H1 (cell line): ENCODE data around the gene MRPS34. TPM values are rescaled to one million over a fixed set of nuclear protein-coding genes. Genes with fewer than 3 reads are reported as not detected.

ENCODE experiments used
- ASH2L ChIP-seq: fragments of 200-600, 300-600 bp; sonication (generic); IDR thresholded peaks from one replicate; pipeline ENCODE4 v1.7.1; 2017; ENCODE audit warnings: low read length
- ATF3 ChIP-seq: IDR thresholded peaks from 2 replicates; pipeline ENCODE4 v1.6.1; 2011; ENCODE audit warnings: low read depth, mild to moderate bottlenecking, low read length; ENCODE audit not compliant: insufficient read depth
- BRCA1 ChIP-seq: IDR thresholded peaks from 2 replicates; pipeline ENCODE4 v1.6.1; 2012; ENCODE audit warnings: low read depth, low read length, improper control_type of control experiment
- CBX8 ChIP-seq: fragments of 300-800, 300-1000 bp; sonication (generic); IDR thresholded peaks from 2 replicates; pipeline ENCODE4 v1.7.1; 2016; ENCODE audit warnings: low read depth, low read length, borderline replicate concordance
- CHD1 ChIP-seq: IDR thresholded peaks from 2 replicates; pipeline ENCODE4 v1.6.1; 2012; ENCODE audit warnings: low read depth, low read length, improper control_type of control experiment
- CREB1 ChIP-seq: IDR thresholded peaks from 2 replicates; pipeline ENCODE4 v1.6.1; 2012; ENCODE audit warnings: inconsistent platforms
- EGR1 ChIP-seq: IDR thresholded peaks from 2 replicates; pipeline ENCODE4 v1.6.1; 2011; ENCODE audit warnings: low read depth, low read length, borderline replicate concordance
- EZH2 ChIP-seq: fragments of 200-600 bp; sonication (generic); IDR thresholded peaks from 2 replicates; pipeline ENCODE4 v1.7.1; 2012; ENCODE audit warnings: low read depth, mild to moderate bottlenecking, moderate library complexity, low read length, inconsistent platforms; ENCODE audit not compliant: severe bottlenecking
- GABPA ChIP-seq: IDR thresholded peaks from 2 replicates; pipeline ENCODE4 v1.6.1; 2011; ENCODE audit warnings: mild to moderate bottlenecking, low read length, moderate library complexity, borderline replicate concordance; ENCODE audit not compliant: insufficient read depth
- GTF2F1 ChIP-seq: IDR thresholded peaks from 2 replicates; pipeline ENCODE4 v1.6.1; 2012; ENCODE audit warnings: low read depth, low read length, improper control_type of control experiment, borderline replicate concordance
- JUN ChIP-seq: IDR thresholded peaks from 2 replicates; pipeline ENCODE4 v1.6.1; 2011; ENCODE audit warnings: low read depth, mild to moderate bottlenecking, improper control_type of control experiment, low read length
- JUND ChIP-seq: IDR thresholded peaks from 2 replicates; pipeline ENCODE4 v1.6.1; 2011; ENCODE audit warnings: mild to moderate bottlenecking, improper control_type of control experiment, low read length
- KDM4A ChIP-seq: IDR thresholded peaks from one replicate; pipeline ENCODE4 v1.7.1; 2012; ENCODE audit warnings: low read depth, mild to moderate bottlenecking, moderate library complexity, low read length, inconsistent platforms; ENCODE audit not compliant: severe bottlenecking
- NANOG ChIP-seq: IDR thresholded peaks from 2 replicates; pipeline ENCODE4 v1.6.1; 2011; ENCODE audit warnings: low read length, low read depth, mild to moderate bottlenecking, inconsistent platforms; ENCODE audit not compliant: insufficient read depth, poor library complexity, severe bottlenecking
- RBBP5 ChIP-seq: IDR thresholded peaks from 2 replicates; pipeline ENCODE4 v1.7.1; 2012; ENCODE audit warnings: low read depth, mild to moderate bottlenecking, inconsistent platforms, low read length, moderate library complexity, borderline replicate concordance
- RNF2 ChIP-seq: fragments of 200-900, 300-1000 bp; sonication (generic); IDR thresholded peaks from 2 replicates; pipeline ENCODE4 v1.7.1; 2016; ENCODE audit warnings: borderline replicate concordance, low read depth, mild to moderate bottlenecking, antibody characterized with exemption, low read length; ENCODE audit not compliant: poor library complexity, severe bottlenecking; ENCODE audit errors: missing control alignments
- SAP30 ChIP-seq: fragments of 300-600 bp; sonication (generic); IDR thresholded peaks from 2 replicates; pipeline ENCODE4 v1.7.1; 2012; ENCODE audit warnings: low read length, moderate library complexity, mild to moderate bottlenecking, inconsistent platforms; ENCODE audit not compliant: insufficient read depth, insufficient replicate concordance
- SIX5 ChIP-seq: IDR thresholded peaks from 2 replicates; pipeline ENCODE4 v1.6.1; 2011; ENCODE audit warnings: mild to moderate bottlenecking, low read depth, low read length
- SP1 ChIP-seq: IDR thresholded peaks from 2 replicates; pipeline ENCODE4 v1.6.1; 2011; ENCODE audit warnings: low read depth, low read length
- SP2 ChIP-seq: IDR thresholded peaks from 2 replicates; pipeline ENCODE4 v1.6.1; 2012; ENCODE audit warnings: mild to moderate bottlenecking, low read length, inconsistent platforms
- SP4 ChIP-seq: IDR thresholded peaks from 2 replicates; pipeline ENCODE4 v1.6.1; 2012; ENCODE audit warnings: low read length, inconsistent platforms
- SRF ChIP-seq: IDR thresholded peaks from 2 replicates; pipeline ENCODE4 v1.6.1; 2011; ENCODE audit warnings: mild to moderate bottlenecking, low read depth, low read length, moderate library complexity
- SUZ12 ChIP-seq: fragments of 200-600 bp; sonication (generic); IDR thresholded peaks from 2 replicates; pipeline ENCODE4 v1.6.1; 2012; ENCODE audit warnings: mild to moderate bottlenecking, inconsistent platforms, low read length, moderate library complexity, mixed read lengths
- TAF1 ChIP-seq: IDR thresholded peaks from 2 replicates; pipeline ENCODE4 v1.6.1; 2011; ENCODE audit warnings: mild to moderate bottlenecking, low read depth, low read length
- polyA plus RNA-seq, 7 experiments: library from polyadenylated mRNA; depleted of rRNA in 3 of 7; stranded (reverse) in 5 of 7; unstranded in 2 of 7; fragments of >200 nt in 5 of 7; fragments of 200-250 nt in 2 of 7; gene quantifications; 1 replicate in 5 of 7; 2 replicates in 1 of 7; 4 replicates in 1 of 7; pipeline versions ENCODE4 v1.2.1 to v1.2.3, GENCODE V29; 2011 to 2013; ENCODE audit warnings: missing spikeins in 2 of 7, mixed read lengths in 2 of 7
- total RNA-seq: library from RNA; stranded (reverse); fragmentation: NEBNext Ultra II Directional; extraction: Animal tissue kit (Norgen Biotek cat#: 25700); gene quantifications from 2 replicates; pipeline ENCODE4 v1.2.1, GENCODE V29; 2021

MRPS34 gene
- total and polyA plus RNA-seq, 2 of the 8 experiments (the other 6 are each of a cell fraction or from before 2014, with no cell fraction given): 168 to 252 TPM

- TF ChIP-seq RNF2: no peak
- no peak for TF ChIP-seq GTF2F1
- TF ChIP-seq ASH2L: peak; percentile 72
- peak; percentile 71 for TF ChIP-seq CREB1
- peak; percentile 94 for TF ChIP-seq TAF1
- TF ChIP-seq SP4: peak; percentile 23; the same call in 1 of the 2 replicates
- peak; percentile 45; the same call in 1 of the 2 replicates for TF ChIP-seq SRF
- TF ChIP-seq EGR1: peak; percentile 51; the same call in 1 of the 2 replicates
- no peak for TF ChIP-seq ATF3
- TF ChIP-seq CBX8: no peak
- TF ChIP-seq SUZ12: no peak
- peak; percentile 35; the same call in 1 of the 2 replicates for TF ChIP-seq JUND
- TF ChIP-seq CHD1: no peak
- 0 out of 2 replicates have a peak, but pooled peaks have one; percentile 16 for TF ChIP-seq RBBP5
- no peak for TF ChIP-seq SAP30
- peak; percentile 47 for TF ChIP-seq KDM4A
- no peak for TF ChIP-seq NANOG
- TF ChIP-seq JUN: no peak
- TF ChIP-seq SP2: no peak
- TF ChIP-seq BRCA1: no peak
- no peak for TF ChIP-seq SIX5
- TF ChIP-seq EZH2: no peak
- TF ChIP-seq GABPA: peak; percentile 99
- TF ChIP-seq SP1: no peak
Observed at GRCh38 chr16:1772908-1773702, at the start of gene MRPS34 (continued).
